ENCODE measurements around the gene SIX3.

Gene SIX3

GRCh38 chr2:44941551-44942234, at the start of gene SIX3:
Gene SIX3, plus strand, starts transcription at chr2:44941702. Its CDS starts 403 bp downstream, at chr2:44942105.
- peak; percentile 46 for DNase-seq

DNA sequence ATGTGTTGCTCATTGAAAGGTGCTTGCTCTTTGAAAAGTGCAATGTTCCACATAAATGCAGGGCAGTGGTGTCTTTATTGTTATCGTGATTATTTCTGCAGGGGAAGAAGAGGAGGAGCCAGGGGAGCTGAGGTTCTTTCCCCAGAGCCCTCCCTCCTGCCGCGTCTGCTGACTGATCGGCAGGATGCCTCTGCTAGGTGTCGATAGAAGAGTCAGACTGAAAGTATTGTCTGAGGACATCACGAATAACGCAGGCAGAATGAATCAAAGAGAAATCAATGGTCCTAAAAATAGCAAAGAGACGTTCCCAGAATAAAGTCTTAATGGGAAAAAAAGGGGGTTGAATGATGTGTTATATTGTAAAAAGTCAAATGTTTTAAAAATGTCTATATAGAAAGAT, 47.4 kb upstream of the SIX3 start:
- DNase-seq: no peak

DNA sequence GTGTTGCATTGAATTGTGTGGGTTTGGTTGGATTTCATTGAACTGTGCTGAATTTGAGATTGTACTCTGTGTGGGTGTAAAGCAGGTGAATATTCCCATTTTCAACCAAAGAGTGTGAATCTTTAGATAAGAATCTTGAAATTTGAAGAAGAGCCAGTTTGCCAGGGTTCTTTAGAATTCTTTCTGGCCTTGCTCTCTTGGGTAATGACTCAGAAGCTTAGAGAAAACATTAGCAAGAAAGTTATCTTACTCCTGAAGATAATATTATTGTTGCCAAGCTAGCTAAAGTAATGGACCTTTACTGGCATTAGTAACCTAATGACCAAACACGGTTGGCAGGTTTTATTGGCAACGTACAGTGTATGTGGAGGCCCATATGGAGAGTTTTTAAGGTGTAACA, 46.4 kb upstream of the SIX3 start:
- DNase-seq: no peak

DNA sequence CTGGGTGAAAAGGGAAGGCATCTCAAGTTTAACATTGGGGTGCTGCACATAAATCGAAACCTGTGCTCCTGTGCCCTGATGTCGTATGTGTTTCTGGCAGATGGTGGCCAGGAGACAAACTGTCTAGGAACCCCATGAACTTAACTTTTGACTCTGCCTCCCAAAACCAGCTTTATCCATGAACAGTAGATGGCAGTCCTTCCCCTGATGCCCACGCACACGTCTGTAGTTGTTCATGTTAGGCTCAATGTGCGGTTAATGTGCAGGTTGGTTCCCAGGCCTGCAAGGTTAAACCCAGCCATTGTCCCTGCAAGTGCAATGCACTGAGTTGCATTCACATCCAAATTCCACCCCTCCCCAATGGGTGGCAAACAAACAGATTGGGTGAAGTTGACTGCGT, 44.1 kb upstream of the SIX3 start:
- no peak for DNase-seq

- DNase-seq: no peak
These were observed 39.0 kb upstream of the SIX3 start for GRCh38 chr2:44902217-44903137.

DNA sequence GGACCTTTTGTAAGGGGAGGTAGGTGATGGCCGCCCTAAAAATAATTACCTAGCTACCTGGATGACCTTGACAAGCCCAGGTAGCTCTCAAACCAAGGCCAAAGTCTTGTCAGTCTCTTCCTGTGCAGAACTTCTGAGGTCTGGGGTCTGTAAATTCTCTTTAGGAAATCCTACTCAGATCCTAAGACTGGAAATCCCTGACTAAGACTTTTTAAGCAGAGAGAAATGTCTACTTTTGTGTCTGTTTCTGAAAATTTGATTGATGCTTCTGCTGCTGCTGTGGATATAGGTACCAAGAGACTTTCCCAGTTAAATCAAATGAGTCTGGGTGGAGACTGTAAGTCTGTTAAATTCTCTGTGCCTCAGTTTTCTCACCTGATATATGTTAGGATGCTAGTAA, 36.9 kb upstream of the SIX3 start:
- no peak for DNase-seq

DNA sequence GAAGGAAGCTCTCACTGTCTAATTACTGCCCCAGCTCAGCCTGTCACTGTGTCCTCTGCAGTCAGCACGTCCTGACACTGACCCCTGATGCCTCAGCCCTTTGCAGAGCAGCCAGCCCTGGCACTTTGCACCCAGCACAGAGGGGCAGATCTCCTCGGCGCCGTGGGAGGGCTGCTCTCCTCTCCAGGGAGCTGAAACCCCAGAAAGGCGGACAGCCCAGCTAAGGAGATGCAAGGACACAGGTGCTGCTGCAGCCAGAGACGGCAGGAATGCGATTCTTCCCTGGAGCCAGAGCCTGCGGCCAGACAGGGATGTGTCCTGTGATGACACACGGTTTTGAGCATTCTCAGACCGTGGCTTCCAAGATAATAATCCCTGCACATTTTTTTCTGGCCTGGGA, 34.5 kb upstream of the SIX3 start:
- no peak for DNase-seq

DNA sequence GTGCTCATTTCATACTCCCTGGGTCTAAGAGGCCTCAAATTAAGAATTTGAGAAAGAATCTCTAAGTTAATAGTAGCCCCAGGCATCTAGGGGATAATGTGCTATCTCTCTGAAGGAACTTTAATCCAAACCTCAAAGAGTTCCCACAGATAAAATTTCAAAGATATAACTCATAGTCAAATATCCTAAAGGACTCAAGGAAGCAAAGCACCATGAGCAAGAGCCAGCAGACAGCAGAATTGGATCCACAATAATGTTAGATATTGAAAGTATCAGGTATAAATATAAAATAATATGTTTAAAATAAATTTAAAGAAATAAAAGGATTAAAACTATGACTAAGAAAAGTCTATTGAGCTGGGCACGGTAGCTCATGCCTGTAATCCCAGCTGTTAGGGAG, 31.7 kb upstream of the SIX3 start:
- DNase-seq: no peak

DNA sequence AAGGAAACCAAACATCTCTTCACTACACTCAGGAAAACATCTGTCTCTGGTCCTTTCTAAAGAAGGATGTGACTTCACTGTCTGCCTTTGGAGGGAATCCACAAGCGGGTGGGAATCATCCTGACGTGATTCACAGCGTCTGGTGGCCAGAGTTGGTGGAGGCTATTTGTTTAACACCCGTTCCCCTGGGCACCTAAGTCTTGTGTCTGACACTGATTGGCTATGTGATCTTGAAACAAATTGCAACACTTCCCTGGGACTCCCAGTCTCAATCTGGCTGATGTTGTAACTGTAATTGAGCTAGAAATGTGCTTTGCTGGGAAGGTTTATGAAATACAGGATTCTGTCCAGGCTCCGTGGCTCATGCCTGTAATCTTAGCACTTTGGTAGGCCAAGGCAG, 28.8 kb upstream of the SIX3 start:
- no peak for DNase-seq

GRCh38 chr2:44916291-44916690, 25.2 kb upstream of the SIX3 start:
- no peak for DNase-seq

DNA sequence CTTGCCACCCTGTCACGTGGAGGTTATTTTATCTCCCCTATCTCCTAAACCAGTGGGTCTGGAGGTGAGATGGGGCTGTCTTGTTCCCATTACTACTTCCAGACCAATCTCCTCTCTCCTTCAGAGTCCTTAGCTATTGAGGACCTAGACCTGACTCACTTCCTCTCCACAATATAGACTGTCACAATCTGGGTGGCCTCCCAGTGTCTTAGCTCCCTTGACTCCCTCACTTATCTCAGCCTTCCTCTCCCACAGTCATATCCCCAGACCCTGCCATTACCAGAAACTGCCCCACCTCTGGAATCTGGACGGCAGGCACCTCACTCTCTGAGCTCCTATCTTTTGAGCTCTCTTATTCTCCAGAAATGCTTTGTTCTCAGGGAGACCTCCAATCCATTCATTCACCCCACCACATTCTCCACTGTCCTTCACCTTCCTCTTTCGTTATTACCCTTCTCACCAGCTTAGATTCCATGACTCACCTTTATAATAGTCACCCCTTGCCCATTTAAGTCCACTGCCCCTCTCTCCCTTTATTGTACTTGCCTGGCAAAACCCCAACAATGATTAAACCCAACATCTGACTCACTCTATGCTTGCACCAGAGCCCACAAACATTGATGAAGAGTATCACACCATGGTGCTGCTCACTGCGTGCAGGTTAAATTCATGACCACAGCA, 23.3 kb upstream of the SIX3 start:
- no peak for DNase-seq

DNA sequence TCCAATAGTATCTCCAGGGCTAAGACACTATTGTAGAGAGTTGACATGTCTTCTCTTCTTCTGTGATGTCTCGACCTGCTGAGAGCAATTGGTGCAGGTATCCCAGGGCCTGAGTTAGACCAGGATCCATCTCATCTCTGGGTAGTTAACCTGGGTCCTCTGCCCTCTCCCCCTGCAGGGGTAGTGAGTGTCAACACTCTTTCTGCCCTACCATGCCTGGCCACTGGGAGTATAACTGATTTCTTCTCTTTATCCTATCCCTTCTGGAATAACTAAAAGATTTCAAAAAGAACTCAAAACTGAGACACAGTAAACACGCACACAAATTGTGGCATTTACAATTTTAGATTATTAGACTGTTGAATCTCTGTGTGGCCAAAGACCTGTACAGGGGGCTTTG, 20.8 kb upstream of the SIX3 start:
- DNase-seq: no peak

- no peak for DNase-seq
These were observed 18.7 kb upstream of the SIX3 start for GRCh38 chr2:44922776-44923175.

- no peak for DNase-seq
These were observed 15.9 kb upstream of the SIX3 start for GRCh38 chr2:44925561-44926136.

- no peak for DNase-seq
These were observed 14.5 kb upstream of the SIX3 start for GRCh38 chr2:44926957-44927356.

GRCh38 chr2:44927985-44928482, 13.5 kb upstream of the SIX3 start:
- no peak for DNase-seq

DNA sequence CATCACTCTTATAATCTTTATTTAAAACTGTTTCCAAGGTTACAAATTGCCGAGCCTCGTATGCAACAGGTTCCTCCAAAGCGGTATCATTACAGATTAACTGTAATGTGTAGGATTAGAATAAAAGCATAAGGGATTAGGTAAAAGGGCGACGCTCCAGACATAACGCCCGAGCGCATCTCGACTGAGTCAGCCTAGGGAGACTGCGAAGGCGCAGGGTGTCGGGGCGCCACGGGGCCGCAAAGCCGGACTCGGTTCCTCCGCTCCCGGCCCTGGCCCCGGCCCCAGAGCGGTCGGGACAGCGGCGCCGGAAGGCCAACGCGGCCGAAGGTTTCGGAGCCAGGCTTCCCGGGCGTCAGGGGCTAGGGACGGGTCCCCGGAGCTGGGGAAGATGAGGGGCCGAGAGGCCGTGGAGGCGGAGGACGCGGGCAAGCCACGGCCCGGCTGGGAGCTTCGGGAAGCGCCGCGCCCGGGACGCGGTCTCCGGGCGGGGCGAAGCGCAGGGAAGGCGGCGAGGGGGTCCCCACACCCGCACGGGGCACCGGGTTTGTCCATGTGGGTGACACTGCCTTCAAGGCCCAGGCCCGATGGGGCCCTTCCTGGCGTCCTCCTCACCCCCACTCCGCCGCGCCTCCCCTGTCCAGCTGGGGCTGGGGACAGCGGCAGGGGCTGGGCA, 12.9 kb upstream of the SIX3 start:
- no peak for DNase-seq

- no peak for DNase-seq
These were observed 12.3 kb upstream of the SIX3 start for GRCh38 chr2:44929159-44929734.

GRCh38 chr2:44929735-44930273, 11.7 kb upstream of the SIX3 start:
- no peak for DNase-seq

DNA sequence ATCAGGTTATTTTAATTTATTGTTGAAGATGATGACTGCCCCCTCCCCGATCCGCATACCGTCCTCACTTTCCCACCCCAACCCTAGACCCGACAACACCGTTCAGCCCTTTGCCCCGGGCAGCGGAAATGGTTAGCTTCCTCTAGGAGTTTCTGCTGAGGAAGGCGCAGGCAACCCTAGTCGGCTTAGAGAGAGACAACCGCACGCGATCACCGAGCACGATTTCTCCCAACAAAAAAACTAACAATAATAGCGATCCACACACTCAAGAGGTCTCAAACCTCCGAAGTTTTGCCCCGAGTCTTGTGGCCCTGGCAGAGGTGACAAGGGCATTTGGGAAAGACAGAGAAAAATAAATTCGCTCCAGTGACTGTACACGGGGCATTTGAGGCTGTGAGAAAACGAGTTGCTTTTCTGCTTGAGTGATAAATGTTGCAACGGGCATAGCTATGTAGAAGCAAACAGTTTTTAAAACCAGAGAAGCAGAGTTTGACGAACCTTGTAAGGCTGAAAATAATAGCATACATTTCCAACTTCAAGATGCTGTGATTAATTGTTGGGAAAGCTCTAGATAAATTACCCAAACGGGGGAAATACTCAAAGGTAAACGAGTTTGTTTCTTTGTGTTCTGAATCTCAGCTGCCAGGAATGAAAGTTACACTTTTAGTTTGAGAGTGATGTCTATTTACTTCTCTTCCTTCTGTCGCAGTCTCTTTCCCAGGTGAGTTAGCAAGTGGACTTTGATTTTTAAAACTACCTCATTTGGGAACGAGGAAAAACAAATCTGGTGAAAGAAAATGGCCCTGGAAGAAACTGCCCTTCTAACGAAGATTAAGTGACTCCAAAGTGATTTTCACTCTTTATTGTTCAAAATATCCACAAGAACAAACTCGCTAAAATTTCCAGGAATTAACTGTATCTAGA, 11.0 kb upstream of the SIX3 start:
- DNase-seq: no peak

Measured in DMS 273 treated with DMSO at 0.1 percent for 48 hours (cell line).